Activated T-cell treated with anti-CD3 and anti-CD28 coated beads, Interleukin-2, amount 50 U/mL, for 72 hours (primary cell): ENCODE measurements around the gene LRP1. TPM values are rescaled to one million over a fixed set of nuclear protein-coding genes. Genes with fewer than 3 reads are reported as not detected.

Experiments used
- ATAC-seq, 2 donors: fragments of 150-1000 bp; cut with Tn5 transposase; replicated peaks in 1 of 2; 2 replicates each; pipeline ENCODE4 v1.10.0; 2021; ENCODE audit warnings: moderate library complexity in 2 of 2, mild to moderate bottlenecking in 1 of 2
- DNase-seq, 2 donors: peaks; one replicate each; pipeline ENCODE4 v3.0.0; 2021 to 2022; ENCODE audit warnings: mixed read lengths in 1 of 2
- H3K27ac Mint-ChIP-seq: one replicate; pipeline ENCODE4 v1.8.0; 2022; ENCODE audit warnings: mild to moderate bottlenecking, moderate library complexity, mixed read lengths
- H3K27me3 Mint-ChIP-seq: one replicate; pipeline ENCODE4 v1.8.0; 2022; ENCODE audit warnings: low read depth, mixed read lengths
- H3K36me3 Mint-ChIP-seq, 2 donors: one replicate each; pipeline ENCODE4 v1.8.0; 2022; ENCODE audit warnings: mixed read lengths in 2 of 2, mild to moderate bottlenecking in 1 of 2; ENCODE audit not compliant: insufficient read depth in 2 of 2
- H3K4me1 Mint-ChIP-seq: one replicate; pipeline ENCODE4 v1.8.0; 2022; ENCODE audit warnings: low read depth, mixed read lengths
- H3K4me3 Mint-ChIP-seq, 2 donors: one replicate each; pipeline ENCODE4 v1.8.0; 2022; ENCODE audit warnings: mild to moderate bottlenecking in 2 of 2, mixed read lengths in 2 of 2, moderate library complexity in 2 of 2
- H3K9me3 Mint-ChIP-seq, 2 donors: one replicate each; pipeline ENCODE4 v1.8.0; 2022; ENCODE audit warnings: mixed read lengths in 2 of 2
- total RNA-seq, 2 donors: library from RNA; stranded (reverse); gene quantifications; one replicate each; pipeline ENCODE4 v1.2.3, GENCODE V29; 2022

Gene LRP1
- total RNA-seq, 2 donors from 2014 or later, result 3.2 to 4.8 TPM

- no peaks in the 10 kb centered on the region for H3K9me3 Mint-ChIP-seq
- peaks cover 80% of the 10 kb centered on the region for H3K4me1 Mint-ChIP-seq
- H3K36me3 Mint-ChIP-seq, result peaks cover 4 to 10% of the 10 kb centered on the region in 2 donors
- peak overlapping the region; percentile 36 for H3K27ac Mint-ChIP-seq
- no peaks in the 10 kb centered on the region for H3K27me3 Mint-ChIP-seq
- DNase-seq, result no peak
- no peak for ATAC-seq
- H3K4me3 Mint-ChIP-seq, result peak overlapping the region; percentile 69 to 98
Measured at GRCh38 chr12:57090490-57090889, 37.8 kb upstream of the LRP1 start.

GRCh38 chr12:57090924-57091637 lies 37.2 kb upstream of the LRP1 start:
- Mint-ChIP-seq H3K36me3 (peaks cover 4 to 10% of the 10 kb centered on the region in 2 donors), H3K4me1 (peaks cover 76% of the 10 kb centered on the region), H3K27me3 (no peaks in the 10 kb centered on the region), H3K4me3 (peak overlapping the region; percentile 69 to 98), H3K27ac (peak overlapping the region; percentile 36), H3K9me3 (no peaks in the 10 kb centered on the region)
- DNase-seq (no peak), ATAC-seq (no peak)

GRCh38 chr12:57091638-57092528 lies 36.4 kb upstream of the LRP1 start:
- Mint-ChIP-seq H3K27me3 (no peaks in the 10 kb centered on the region), H3K4me1 (peaks cover 71% of the 10 kb centered on the region), H3K4me3 (peak overlapping the region; percentile 44 to 47), H3K36me3 (peaks cover 6 to 13% of the 10 kb centered on the region in 2 donors), H3K9me3 (no peaks in the 10 kb centered on the region), H3K27ac (peak overlapping the region; percentile 33)
- ATAC-seq (no peak), DNase-seq (no peak)

GRCh38 chr12:57092529-57092862 lies 35.8 kb upstream of the LRP1 start:
- ATAC-seq, result no peak
- peak overlapping the region in 1 of 2 donors; percentile 38 for H3K4me3 Mint-ChIP-seq
- DNase-seq, result no peak
- H3K9me3 Mint-ChIP-seq, result no peaks in the 10 kb centered on the region
- H3K27ac Mint-ChIP-seq, result no peak overlapping the region
- peaks cover 71% of the 10 kb centered on the region for H3K4me1 Mint-ChIP-seq
- no peaks in the 10 kb centered on the region for H3K27me3 Mint-ChIP-seq
- H3K36me3 Mint-ChIP-seq, result peaks cover 8 to 13% of the 10 kb centered on the region in 2 donors

GRCh38 chr12:57092876-57093414 lies 35.3 kb upstream of the LRP1 start:
- Mint-ChIP-seq H3K27ac (no peak overlapping the region), H3K36me3 (peaks cover 8 to 13% of the 10 kb centered on the region in 2 donors), H3K27me3 (no peaks in the 10 kb centered on the region), H3K4me1 (peaks cover 69% of the 10 kb centered on the region), H3K4me3 (peak overlapping the region; percentile 70 to 86), H3K9me3 (no peaks in the 10 kb centered on the region)
- ATAC-seq (no peak), DNase-seq (no peak)

GRCh38 chr12:57093415-57094207 lies 34.7 kb upstream of the LRP1 start:
- Mint-ChIP-seq H3K36me3 (peaks cover 6 to 13% of the 10 kb centered on the region in 2 donors), H3K27me3 (no peaks in the 10 kb centered on the region), H3K9me3 (no peaks in the 10 kb centered on the region), H3K27ac (peak overlapping the region; percentile 9), H3K4me1 (peaks cover 67% of the 10 kb centered on the region), H3K4me3 (peak overlapping the region; percentile 70 to 86)
- ATAC-seq (peak; percentile 54), DNase-seq (peak; percentile 76 to 79)

- H3K27ac Mint-ChIP-seq, result peak overlapping the region; percentile 74
- no peaks in the 10 kb centered on the region for H3K27me3 Mint-ChIP-seq
- H3K4me3 Mint-ChIP-seq, result peak overlapping the region; percentile 7 to 86
- H3K36me3 Mint-ChIP-seq, result peaks cover 6 to 19% of the 10 kb centered on the region in 2 donors
- no peak for ATAC-seq
- H3K4me1 Mint-ChIP-seq, result peaks cover 70% of the 10 kb centered on the region
- no peaks in the 10 kb centered on the region for H3K9me3 Mint-ChIP-seq
- DNase-seq, result no peak
Measured at GRCh38 chr12:57094208-57095160, 33.8 kb upstream of the LRP1 start.

GRCh38 chr12:57095440-57095839 lies 32.8 kb upstream of the LRP1 start:
- H3K9me3 Mint-ChIP-seq, result no peaks in the 10 kb centered on the region
- H3K4me3 Mint-ChIP-seq, result no peak overlapping the region

GRCh38 chr12:57096099-57096572 lies 32.1 kb upstream of the LRP1 start:
- Mint-ChIP-seq H3K4me3 (no peak overlapping the region), H3K36me3 (peaks cover 7 to 25% of the 10 kb centered on the region in 2 donors), H3K9me3 (no peaks in the 10 kb centered on the region), H3K27ac (peak overlapping the region; percentile 35), H3K4me1 (peaks cover 54% of the 10 kb centered on the region), H3K27me3 (no peaks in the 10 kb centered on the region)
- ATAC-seq (no peak), DNase-seq (no peak)

More at GRCh38 chr12:57095440-57095839, 32.8 kb upstream of the LRP1 start:
- H3K4me1 Mint-ChIP-seq, result peaks cover 61% of the 10 kb centered on the region
- DNase-seq (no peak), ATAC-seq (no peak)
- H3K27ac Mint-ChIP-seq, result peak overlapping the region; percentile 74
- peaks cover 7 to 23% of the 10 kb centered on the region in 2 donors for H3K36me3 Mint-ChIP-seq
- no peaks in the 10 kb centered on the region for H3K27me3 Mint-ChIP-seq

GRCh38 chr12:57096748-57097553 lies 31.3 kb upstream of the LRP1 start:
- no peaks in the 10 kb centered on the region for H3K27me3 Mint-ChIP-seq

GRCh38 chr12:57097554-57097835 lies 30.8 kb upstream of the LRP1 start:
- Mint-ChIP-seq H3K9me3 (no peaks in the 10 kb centered on the region), H3K27ac (no peak overlapping the region), H3K4me3 (no peak overlapping the region), H3K27me3 (no peaks in the 10 kb centered on the region), H3K36me3 (peaks cover 7 to 22% of the 10 kb centered on the region in 2 donors), H3K4me1 (peaks cover 51% of the 10 kb centered on the region)
- ATAC-seq (no peak), DNase-seq (no peak)

More at GRCh38 chr12:57096748-57097553, 31.3 kb upstream of the LRP1 start:
- no peak for DNase-seq
- H3K27ac Mint-ChIP-seq, result peak overlapping the region; percentile 35
- H3K4me1 Mint-ChIP-seq, result peaks cover 51% of the 10 kb centered on the region
- H3K9me3 Mint-ChIP-seq, result no peaks in the 10 kb centered on the region
- H3K36me3 Mint-ChIP-seq, result peaks cover 7 to 22% of the 10 kb centered on the region in 2 donors
- no peak for ATAC-seq
- no peak overlapping the region for H3K4me3 Mint-ChIP-seq
